Testis (tissue), 2 donors: ENCODE results near the gene BCL2L11.

Experiments used
- POLR2A ChIP-seq: fragments of 450-650 bp; IDR thresholded peaks from one replicate; pipeline ENCODE4 v1.6.1; 2017; ENCODE audit warnings: antibody characterized with exemption, mild to moderate bottlenecking, moderate library complexity
- TF ChIP-seq, protein P1 (sequence below), 3 experiments: fragments of 450-650 bp in 2 of 3; fragments of 200-600 bp in 1 of 3; sonication (generic) in 1 of 3; IDR thresholded peaks; one replicate each; pipeline ENCODE4 v1.5.1; 2016 to 2019; ENCODE audit warnings: antibody characterized with exemption in 3 of 3, mild to moderate bottlenecking in 2 of 3, moderate library complexity in 1 of 3

GRCh38 chr2:111121028-111121827, 514 bp downstream of the BCL2L11 start:
- TF ChIP-seq, protein P1, sequence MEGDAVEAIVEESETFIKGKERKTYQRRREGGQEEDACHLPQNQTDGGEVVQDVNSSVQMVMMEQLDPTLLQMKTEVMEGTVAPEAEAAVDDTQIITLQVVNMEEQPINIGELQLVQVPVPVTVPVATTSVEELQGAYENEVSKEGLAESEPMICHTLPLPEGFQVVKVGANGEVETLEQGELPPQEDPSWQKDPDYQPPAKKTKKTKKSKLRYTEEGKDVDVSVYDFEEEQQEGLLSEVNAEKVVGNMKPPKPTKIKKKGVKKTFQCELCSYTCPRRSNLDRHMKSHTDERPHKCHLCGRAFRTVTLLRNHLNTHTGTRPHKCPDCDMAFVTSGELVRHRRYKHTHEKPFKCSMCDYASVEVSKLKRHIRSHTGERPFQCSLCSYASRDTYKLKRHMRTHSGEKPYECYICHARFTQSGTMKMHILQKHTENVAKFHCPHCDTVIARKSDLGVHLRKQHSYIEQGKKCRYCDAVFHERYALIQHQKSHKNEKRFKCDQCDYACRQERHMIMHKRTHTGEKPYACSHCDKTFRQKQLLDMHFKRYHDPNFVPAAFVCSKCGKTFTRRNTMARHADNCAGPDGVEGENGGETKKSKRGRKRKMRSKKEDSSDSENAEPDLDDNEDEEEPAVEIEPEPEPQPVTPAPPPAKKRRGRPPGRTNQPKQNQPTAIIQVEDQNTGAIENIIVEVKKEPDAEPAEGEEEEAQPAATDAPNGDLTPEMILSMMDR (IDR thresholded peaks at IDR 0.05): no peak
- TF ChIP-seq POLR2A: no peak
